CD4-positive, alpha-beta T cell treated with Interleukin-17A for 4 hours (primary cell): ENCODE measurements around the gene RMND5A.

Source experiments
- DNase-seq: peaks from one replicate; pipeline ENCODE4 v3.0.0-alpha.2; 2020; ENCODE audit warnings: mixed read lengths

Gene RMND5A

DNA sequence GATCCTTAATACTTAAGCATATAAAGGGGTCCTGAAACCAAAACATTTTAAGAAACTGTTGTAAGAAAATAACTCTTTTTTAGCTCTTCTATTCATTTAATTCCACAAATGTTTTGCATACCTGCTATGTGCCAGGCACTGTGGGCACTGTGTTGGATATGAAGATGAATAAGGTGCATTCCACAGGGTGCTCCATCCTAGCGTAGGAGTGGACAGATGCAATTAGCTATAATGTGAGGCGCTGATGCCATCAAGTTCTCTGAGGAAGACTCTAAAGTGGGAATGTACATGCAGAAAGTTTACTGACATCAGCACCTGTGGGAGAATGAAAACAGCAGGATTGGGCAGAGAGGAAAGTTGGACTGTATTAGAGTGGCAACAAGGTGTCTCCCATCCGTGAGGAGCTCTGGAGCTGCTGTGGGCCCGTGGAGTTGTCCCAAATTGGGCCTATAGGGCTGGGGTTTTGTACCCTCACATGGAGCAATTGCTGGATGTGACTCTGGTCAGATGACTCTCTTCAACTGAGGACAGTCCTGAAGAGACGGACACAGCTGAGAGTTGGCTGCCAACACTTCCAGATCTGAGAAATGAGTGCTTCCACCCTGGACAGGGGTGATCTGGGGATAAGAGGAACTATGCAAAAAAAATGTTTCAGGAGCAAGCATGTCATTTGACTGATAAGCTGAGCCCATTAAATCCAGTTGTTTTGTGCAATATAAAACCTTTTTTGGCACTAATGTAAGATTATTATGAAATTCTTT, 48.3 kb downstream of the RMND5A start:
- DNase-seq = no peak

DNA sequence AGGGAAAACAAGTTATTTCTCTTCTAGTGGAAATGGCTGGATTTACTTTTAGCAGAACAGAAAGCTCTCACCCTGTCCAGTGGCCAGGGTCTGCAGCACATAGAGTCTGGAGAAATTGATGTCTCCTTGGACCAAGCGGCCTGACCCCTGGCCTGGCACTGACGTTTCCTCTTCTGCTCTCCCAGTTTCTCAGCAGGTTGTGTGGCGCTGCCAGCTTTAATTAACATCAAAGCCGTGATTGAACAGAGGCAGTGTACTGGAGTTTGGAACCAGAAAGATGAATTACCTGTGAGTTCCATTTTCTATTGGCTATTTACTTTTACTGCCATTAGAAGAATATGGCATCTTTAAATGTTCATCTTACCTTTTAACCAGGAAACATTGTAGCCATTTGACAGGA, 49.7 kb downstream of the RMND5A start:
- no peak for DNase-seq

DNA sequence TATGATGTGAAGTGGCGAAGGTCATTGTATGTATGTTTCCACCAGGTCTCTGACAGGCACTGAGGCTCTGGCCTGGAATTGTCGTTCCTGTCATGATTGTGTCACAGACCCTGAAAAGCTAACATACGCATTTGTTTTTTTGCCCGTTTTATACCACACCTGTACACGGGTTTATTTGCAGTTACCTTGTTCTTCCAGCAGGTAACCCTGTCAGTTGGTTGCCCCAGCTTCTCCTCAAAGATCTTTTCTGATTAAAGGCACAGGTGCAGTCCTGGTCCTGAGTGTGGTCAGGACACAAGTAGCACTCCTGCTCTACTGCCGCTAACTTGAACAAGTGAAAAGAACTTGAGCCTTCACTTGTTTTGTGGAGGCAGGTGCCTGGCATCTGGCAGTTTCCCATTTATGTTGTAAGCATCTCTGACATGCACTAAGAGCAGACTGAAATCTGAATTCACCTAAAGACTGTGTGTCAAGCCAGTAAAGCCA, 50.8 kb downstream of the RMND5A start:
- DNase-seq = no peak

DNA sequence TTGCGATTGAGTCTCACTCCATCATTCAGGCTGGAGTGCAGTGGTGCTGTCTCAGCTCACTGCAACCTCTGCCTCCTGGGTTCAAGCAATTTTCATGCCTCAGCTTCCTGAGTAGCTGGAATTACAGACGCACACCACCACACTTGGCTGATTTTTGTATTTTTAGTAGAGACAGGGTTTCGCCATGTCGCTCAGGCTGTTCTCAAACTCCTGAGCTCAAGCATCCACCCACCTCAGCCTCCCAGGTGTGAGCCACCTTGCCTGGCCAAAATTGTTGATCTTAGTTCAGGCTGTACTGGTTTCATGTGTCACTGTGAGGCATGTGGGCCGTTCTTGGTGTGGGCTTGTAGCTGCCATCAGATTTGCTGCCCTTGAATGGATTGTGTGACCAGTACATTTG, 52.5 kb downstream of the RMND5A start:
- DNase-seq = no peak

- DNase-seq = no peak
These were observed 54.8 kb downstream of the RMND5A start for GRCh38 chr2:86774862-86775261.

- DNase-seq = no peak
These were observed 55.2 kb downstream of the RMND5A start for GRCh38 chr2:86775338-86775737.

DNA sequence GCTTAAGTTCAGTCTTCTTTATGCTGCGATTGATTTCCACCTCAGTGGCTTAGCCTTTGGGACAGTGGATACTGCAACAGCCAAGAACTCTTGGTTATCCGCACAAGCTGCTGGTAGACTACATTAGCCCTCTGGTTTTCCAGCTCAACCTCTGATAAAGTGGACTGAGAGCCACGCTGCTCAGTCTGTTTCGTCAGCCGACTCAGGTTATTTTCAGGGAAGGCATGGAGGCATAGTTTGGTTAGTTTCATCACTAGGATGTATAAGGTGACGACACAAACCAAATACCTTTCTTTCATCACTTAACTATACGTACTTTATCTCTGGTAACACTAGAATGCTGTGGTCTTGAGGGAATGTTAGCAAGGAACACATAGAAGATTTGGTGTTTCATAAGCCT, 56.4 kb downstream of the RMND5A start:
- no peak for DNase-seq

DNA sequence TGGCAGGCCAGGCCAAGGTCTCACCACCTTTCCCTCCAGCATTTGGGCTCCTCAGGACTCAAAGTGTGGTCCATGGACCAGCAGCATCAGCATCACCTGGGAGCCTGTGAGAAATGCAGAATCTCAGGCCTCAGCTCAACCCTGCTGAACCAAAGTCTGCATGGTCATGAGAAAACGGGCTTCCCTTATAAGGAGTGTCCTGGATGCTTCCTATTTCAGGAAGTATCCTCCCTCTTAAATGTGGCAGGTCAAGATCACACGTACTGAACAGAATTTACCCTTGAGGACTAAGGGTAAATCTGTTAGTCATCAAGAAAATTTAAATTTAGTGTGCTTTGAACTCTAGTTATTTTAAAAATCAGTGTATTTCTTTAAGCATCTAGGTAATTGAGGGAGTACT, 58.9 kb downstream of the RMND5A start:
- DNase-seq = no peak

GRCh38 chr2:86779971-86780370, 59.9 kb downstream of the RMND5A start:
- DNase-seq = no peak

DNA sequence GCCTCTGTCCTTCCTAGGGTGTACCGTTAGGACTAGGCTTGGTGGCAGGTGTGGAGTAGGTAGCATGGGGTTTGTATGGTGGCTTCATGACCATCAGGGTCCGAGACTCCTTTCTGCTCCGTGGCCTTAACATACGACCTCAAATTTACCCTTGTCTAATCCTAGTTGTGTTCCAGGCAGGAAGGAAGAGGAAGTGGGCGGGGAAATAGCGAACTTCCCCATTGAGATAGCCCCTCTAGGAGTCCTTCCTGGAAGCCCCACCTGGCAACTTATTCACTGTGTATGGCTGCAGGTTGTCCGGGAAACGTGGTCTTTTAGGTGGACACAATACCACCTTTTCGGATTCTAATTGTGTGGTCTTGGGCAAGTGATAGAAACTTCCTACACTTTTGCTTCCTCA, 61.3 kb downstream of the RMND5A start:
- no peak for DNase-seq

DNA sequence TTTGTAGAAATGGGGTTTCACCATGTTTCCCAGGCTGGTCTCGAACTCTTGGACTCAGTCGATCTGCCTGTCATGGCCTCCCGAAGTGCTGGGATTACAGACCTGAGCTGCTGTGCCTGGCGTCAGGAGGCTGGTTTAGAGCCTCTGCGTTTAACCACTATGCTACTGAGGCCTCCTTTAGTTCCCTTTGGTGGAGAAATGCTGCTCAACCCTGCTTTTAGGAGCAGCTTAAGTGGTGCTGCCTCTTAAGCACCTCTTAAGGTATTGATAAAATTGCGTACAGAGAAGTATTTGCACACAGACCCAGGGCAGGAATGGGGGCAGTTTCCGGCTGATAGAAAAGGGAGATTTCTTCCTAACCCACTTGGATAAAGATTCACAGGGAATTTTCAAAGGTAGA, 62.7 kb downstream of the RMND5A start:
- DNase-seq = no peak

GRCh38 chr2:86783615-86784339, 63.7 kb downstream of the RMND5A start:
- no peak for DNase-seq

GRCh38 chr2:86785456-86785855, 65.4 kb downstream of the RMND5A start:
- DNase-seq = no peak

- DNase-seq = no peak
These were observed 66.0 kb downstream of the RMND5A start for GRCh38 chr2:86786001-86786536.

- DNase-seq = no peak
These were observed 67.6 kb downstream of the RMND5A start for GRCh38 chr2:86787736-86788135.

DNA sequence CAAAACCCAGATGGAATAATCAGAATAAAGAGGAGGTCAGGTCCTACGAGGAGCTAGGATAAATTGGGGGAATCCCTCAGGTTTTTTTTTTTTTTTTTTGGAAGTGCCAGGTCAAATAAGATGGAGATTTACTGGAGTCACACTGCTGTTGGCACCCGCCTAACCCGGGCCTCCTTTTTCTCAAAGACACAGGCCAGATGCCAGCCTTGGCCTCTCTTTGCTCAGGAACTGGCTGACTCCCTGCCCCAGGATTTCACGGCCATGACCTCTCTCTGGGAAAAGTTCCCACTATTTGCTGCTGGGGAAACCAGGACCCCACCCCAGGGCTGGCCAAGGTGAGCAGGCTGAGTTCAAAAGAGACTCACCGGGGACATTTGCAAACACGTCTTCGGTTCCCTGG, 68.1 kb downstream of the RMND5A start:
- no peak for DNase-seq

GRCh38 chr2:86788881-86789686, 69.0 kb downstream of the RMND5A start:
- DNase-seq = no peak

DNA sequence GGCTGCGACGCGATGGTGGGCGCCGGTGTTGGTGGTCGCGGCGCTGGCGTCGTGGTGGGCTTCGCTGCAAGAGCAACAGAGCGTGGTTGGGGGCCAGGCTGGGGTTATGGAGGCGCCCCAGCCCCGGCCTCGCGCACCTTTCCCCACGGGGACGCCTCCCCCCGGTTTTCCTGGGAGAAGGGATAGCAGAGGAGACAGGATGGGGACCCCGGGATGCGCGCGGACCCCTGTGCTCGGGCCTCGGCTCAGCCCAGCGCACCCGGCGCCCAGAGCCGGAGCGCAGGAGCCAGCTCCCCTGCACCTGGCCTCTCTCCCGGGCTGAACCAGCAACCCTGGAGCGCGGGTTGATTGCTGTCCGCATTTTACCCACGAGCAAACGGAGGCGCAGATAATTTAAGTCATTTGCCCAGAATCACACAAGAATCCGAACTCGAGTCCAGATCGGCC, 69.6 kb downstream of the RMND5A start:
- DNase-seq = no peak

DNA sequence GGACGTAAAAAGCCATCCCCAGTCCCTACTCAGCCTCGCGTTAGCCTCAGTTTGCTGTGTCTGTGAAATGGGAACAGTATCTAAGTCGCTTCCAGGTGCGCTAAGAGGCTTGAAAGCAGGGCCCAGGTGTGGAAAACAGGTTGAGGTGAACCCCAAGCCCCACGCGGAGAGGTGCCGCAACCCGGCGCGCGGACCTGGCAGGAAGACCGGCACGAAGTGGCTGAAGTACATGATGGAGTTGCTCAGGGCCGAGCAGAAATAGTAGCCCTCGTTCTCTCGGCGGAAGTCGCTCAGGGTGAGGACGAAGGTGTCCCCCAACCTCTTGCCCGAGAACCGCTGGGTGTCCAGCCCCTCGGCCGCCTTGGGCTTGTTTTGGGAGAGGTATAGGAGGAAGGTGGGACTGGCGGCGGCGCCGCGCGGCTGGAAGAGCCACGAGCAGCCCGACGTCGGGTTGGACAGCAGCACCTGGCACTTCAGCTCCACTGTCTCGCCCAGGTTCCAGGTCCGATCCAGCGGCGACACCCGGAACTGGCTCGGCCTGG, 70.1 kb downstream of the RMND5A start:
- no peak for DNase-seq

- no peak for DNase-seq
These were observed 70.8 kb downstream of the RMND5A start, which contains the start of gene CD8A for GRCh38 chr2:86790676-86791572. TSS of gene CD8A (minus strand) at chr2:86790913. CDS start at chr2:86790825, 88 bp downstream.

DNA sequence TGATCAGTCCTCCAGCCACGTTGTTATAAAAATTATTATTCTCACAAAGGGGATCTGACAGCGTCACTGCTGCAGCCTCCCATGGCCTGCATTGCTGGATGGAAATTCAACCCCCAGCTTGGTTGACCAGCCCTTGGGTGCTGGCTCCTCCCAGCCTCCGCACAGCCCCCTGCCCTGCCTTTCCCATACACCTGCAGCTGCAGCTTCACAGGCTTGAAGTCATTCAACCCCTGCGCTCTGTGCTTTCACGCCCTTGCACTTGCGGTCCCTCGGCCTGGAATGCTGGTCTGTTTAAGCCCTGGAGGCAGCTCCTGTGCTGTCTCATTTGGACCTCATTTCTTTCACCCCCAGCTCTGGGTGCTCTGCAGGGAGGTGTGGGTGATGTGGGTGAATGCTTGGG, 71.5 kb downstream of the RMND5A start:
- no peak for DNase-seq

- DNase-seq = no peak
These were observed 73.7 kb downstream of the RMND5A start for GRCh38 chr2:86793752-86794151.
